K562 (cell line): ENCODE measurements around the gene HSPB6. TPM values are rescaled to one million over a fixed set of nuclear protein-coding genes. Genes with fewer than 3 reads are reported as not detected.

Source experiments
- ATAC-seq: fragments of 200-7000 bp; cut with Tn5 transposase; 3 replicates; pipeline ENCODE4 v1.9.1; 2020; ENCODE audit warnings: moderate library complexity
- BruUV-seq: library from RNA; stranded (reverse); fragments of 400-500 nt; replicated peaks from 2 replicates; lab custom pipeline; 2021; lab: Mats Ljungman, UMichigan
- CTCF ChIA-PET: fragments of 300-600 bp; formaldehyde crosslinking; extraction: SDS; loops from one replicate; lab custom pipeline; 2021; ENCODE audit warnings: low intra/inter-chr PET ratio; lab: Yijun Ruan, JAX
- POLR2A ChIA-PET: fragments of 300-600, 350-650 bp; sonication (Branson Sonifier 250); formaldehyde crosslinking; extraction: SDS; loops from one replicate; lab custom pipeline; 2021; ENCODE audit warnings: antibody characterized with exemption, inconsistent platforms; lab: Yijun Ruan, JAX
- DNase-seq, 4 experiments: peaks; one replicate each; pipeline versions ENCODE4 v3.0.0 to v3.0.0-alpha.2; 2011 to 2018; ENCODE audit warnings: low spot score in 3 of 4, mixed read lengths in 3 of 4; ENCODE audit errors: extremely low read depth in 1 of 4
- FAIRE-seq: peaks from 2 replicates; lab custom pipeline; 2011; peaks lifted over from hg19 to GRCh38; lab: Jason Lieb, UNC
- H2AFZ ChIP-seq: 2 replicates; pipeline ENCODE4 v1.6.0; 2011; ENCODE audit warnings: low read depth, low read length, control low read depth, inconsistent platforms
- H3K27ac ChIP-seq: fragments of 200-600 bp; 3 replicates; pipeline ENCODE4 v1.8.0; 2011; ENCODE audit warnings: low read depth, mild to moderate bottlenecking, control low read depth, inconsistent platforms, low read length, moderate library complexity, mixed read lengths; ENCODE audit errors: extremely low read depth
- H3K27me3 ChIP-seq, 2 experiments: fragments of 300-600 bp in 1 of 2; 2 replicates in 1 of 2; 3 replicates in 1 of 2; pipeline versions ENCODE4 v1.6.0 to v1.8.0; 2011; ENCODE audit warnings: inconsistent platforms in 2 of 2, low read length in 2 of 2, mild to moderate bottlenecking in 1 of 2, mixed read lengths in 1 of 2, moderate library complexity in 1 of 2; ENCODE audit not compliant: control insufficient read depth in 2 of 2, insufficient read depth in 2 of 2
- H3K36me3 ChIP-seq: fragments of 300-600 bp; 3 replicates; pipeline ENCODE4 v1.8.0; 2011; ENCODE audit warnings: mild to moderate bottlenecking, low read length, inconsistent platforms; ENCODE audit not compliant: control insufficient read depth, insufficient read depth
- H3K4me1 ChIP-seq, 2 experiments: fragments of 200-600 bp in 1 of 2; replicated peaks in 1 of 2; 2 replicates in 1 of 2; 3 replicates in 1 of 2; pipeline versions ENCODE4 v1.5.1 to v1.8.0; 2011; ENCODE audit warnings: inconsistent platforms in 2 of 2, low read length in 2 of 2, mild to moderate bottlenecking in 1 of 2, mixed read lengths in 1 of 2, moderate library complexity in 1 of 2; ENCODE audit not compliant: control insufficient read depth in 2 of 2, insufficient read depth in 2 of 2
- H3K4me2 ChIP-seq: 2 replicates; pipeline ENCODE4 v1.6.1; 2011; ENCODE audit warnings: low read length, control low read depth, inconsistent platforms, mixed read lengths; ENCODE audit not compliant: insufficient read depth
- H3K4me3 ChIP-seq: fragments of 200-600 bp; sonication (generic), shearing (Covaris generic); 2 replicates; pipeline ENCODE4 v1.5.1; 2016; ENCODE audit warnings: control low read depth, inconsistent platforms
- H3K79me2 ChIP-seq: fragments of 200-600 bp; 3 replicates; pipeline ENCODE4 v1.8.0; 2011; ENCODE audit warnings: low read length, inconsistent platforms; ENCODE audit not compliant: control insufficient read depth, insufficient read depth
- H3K9ac ChIP-seq, 2 experiments: 2 replicates each; pipeline versions ENCODE4 v1.6.0 to v1.6.1; 2011; ENCODE audit warnings: low read depth in 2 of 2, low read length in 2 of 2, control low read depth in 1 of 2, inconsistent platforms in 1 of 2, mild to moderate bottlenecking in 1 of 2, mixed read lengths in 1 of 2; ENCODE audit not compliant: insufficient read depth in 1 of 2
- H3K9me1 ChIP-seq: one replicate; pipeline ENCODE4 v1.6.0; 2011; ENCODE audit warnings: inconsistent platforms, mild to moderate bottlenecking, low read length, moderate library complexity; ENCODE audit not compliant: control insufficient read depth, insufficient read depth
- H3K9me3 ChIP-seq: replicated peaks from 2 replicates; pipeline ENCODE4 v1.5.1; 2011; ENCODE audit warnings: low read depth, low read length, inconsistent platforms; ENCODE audit not compliant: control insufficient read depth, insufficient read depth
- H4K20me1 ChIP-seq: replicated peaks from 2 replicates; pipeline ENCODE4 v1.6.1; 2011; ENCODE audit warnings: low read length, inconsistent platforms, mixed read lengths; ENCODE audit not compliant: control insufficient read depth, insufficient read depth
- CHAMP1 ChIP-seq: fragments of 450-650 bp; IDR thresholded peaks from 2 replicates; pipeline ENCODE4 v1.6.1; 2016; ENCODE audit warnings: mild to moderate bottlenecking
- RUNX1 ChIP-seq: sonication (generic); IDR thresholded peaks from 2 replicates; pipeline ENCODE4 v1.6.1; 2016; ENCODE audit warnings: antibody characterized with exemption, low read depth
- SOX6 ChIP-seq: fragments of 450-650 bp; IDR thresholded peaks from 2 replicates; pipeline ENCODE4 v1.6.1; 2014; ENCODE audit warnings: mild to moderate bottlenecking
- SPI1 ChIP-seq: IDR thresholded peaks from 2 replicates; pipeline ENCODE4 v1.6.1; 2011; ENCODE audit warnings: low read depth, low read length, control low read depth, borderline replicate concordance
- ZNF561 ChIP-seq: fragments of 450-650 bp; formaldehyde crosslinking; conservative IDR thresholded peaks from 2 replicates; pipeline ENCODE4 v1.4.0; 2020; ENCODE audit warnings: mild to moderate bottlenecking, moderate library complexity
- WGBS: fragments of 100-300 bp; shearing (Covaris generic); methylation state at CpG from one replicate; pipeline ENCODE4 v1.1.6; 2016; ENCODE audit warnings: low coverage, mixed read lengths; ENCODE audit not compliant: insufficient coverage; ENCODE audit errors: missing lambda C conversion rate; 5-methylcytosine and 5-hydroxymethylcytosine counted together
- in situ Hi-C: fragments of 300-500 bp; cut with MboI; formaldehyde crosslinking; loops from 4 replicates; pipeline ENCODE4 v1.15.0; 2018; ENCODE audit warnings: inconsistent platforms, mixed read lengths
- intact Hi-C: fragments of 100-400 bp; cut with micrococcal nuclease; formaldehyde crosslinking; loops from 2 replicates; pipeline ENCODE4 v1.14.2; 2022
- polyA plus RNA-seq, 8 experiments: library from polyadenylated mRNA; depleted of rRNA in 4 of 8; stranded (reverse) in 5 of 8; unstranded in 3 of 8; fragments of >200 nt; fragmentation: Nextera tagmentation in 2 of 8; fragmentation: Illumina TruSeq in 1 of 8; extraction: Ambion mirVana in 2 of 8; extraction: Trizol in 1 of 8; gene quantifications; 2 replicates each; pipeline versions ENCODE4 v1.2.1 to v1.2.3, GENCODE V29; 2011 to 2014; ENCODE audit warnings: inconsistent platforms in 1 of 8, missing spikeins in 1 of 8
- total RNA-seq, 7 experiments: library from RNA; depleted of rRNA in 6 of 7; stranded (reverse); fragments of >200 nt in 6 of 7; fragmentation: Illumina TruSeq in 2 of 7; extraction: Trizol in 2 of 7; gene quantifications; 2 replicates each; pipeline versions ENCODE4 v1.2.1 to v1.2.3, GENCODE V29; 2011 to 2021; ENCODE audit warnings: low replicate concordance in 1 of 7

HSPB6 gene
- total and polyA plus RNA-seq, 9 of the 15 experiments (the other 6 are each of a cell fraction or from before 2014, with no cell fraction given) = 0.55 TPM; not detected in 8

DNA sequence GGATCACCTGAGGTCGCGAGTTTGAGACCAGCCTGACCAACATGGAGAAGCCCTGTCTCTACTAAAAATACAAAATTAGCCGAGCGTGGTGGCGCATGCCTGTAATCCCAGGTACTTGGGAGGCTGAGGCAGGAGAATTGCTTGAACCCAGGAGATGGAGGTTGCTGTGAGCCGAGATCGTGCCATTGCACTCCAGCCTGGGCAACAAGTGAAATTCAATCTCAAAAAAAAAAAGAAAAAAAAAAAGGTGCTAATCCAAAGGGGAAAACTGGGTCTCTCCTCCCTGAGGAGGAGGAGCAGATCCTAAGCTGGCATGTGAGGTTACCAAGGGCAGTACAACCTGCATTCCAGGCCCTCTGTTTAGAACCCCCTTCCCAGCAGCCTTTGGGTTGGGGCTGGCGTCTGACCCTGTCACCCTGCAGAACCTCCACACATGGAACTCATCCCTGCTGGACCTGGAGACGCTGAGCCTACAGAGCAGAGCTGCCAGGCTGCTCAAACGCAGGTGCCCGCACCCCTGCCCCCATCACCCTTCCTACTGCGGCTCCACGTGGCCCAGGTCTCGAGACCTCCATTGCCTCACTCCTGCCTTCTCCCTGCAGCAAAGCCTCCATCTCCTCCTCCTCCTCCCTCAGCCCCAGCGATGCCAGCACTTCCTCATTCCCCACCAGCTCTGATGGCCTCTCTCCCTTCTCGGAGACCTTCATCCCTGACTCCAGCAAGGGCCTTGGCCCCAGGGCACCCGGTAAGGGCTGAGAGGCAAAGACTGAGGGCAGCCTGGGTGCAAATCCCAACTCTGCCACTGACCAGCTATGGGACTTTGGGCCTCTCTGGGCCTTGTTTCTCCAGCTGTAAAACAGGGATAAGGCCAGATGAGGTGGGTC is 7.8 kb upstream of the HSPB6 start:
- Histone ChIP-seq H4K20me1 (no peaks in the 10 kb centered on the region), H3K9me3 (no peaks in the 10 kb centered on the region; the same call in 1 of the 2 replicates), H3K4me2 (no peak overlapping the region), H3K27me3 (no peaks in the 10 kb centered on the region), H2AFZ (no peak overlapping the region), H3K4me3 (no peak overlapping the region), H3K79me2 (peaks cover 3% of the 10 kb centered on the region), H3K9me1 (no peaks in the 10 kb centered on the region), H3K9ac (0 out of 4 replicates have a peak overlapping the region, but pooled peaks of 1 of the 2 experiments have one; percentile 33), H3K4me1 (peaks cover 0 to 21% of the 10 kb centered on the region in 2 experiments; a peak in 2 of 5 replicates), H3K27ac (no peak overlapping the region), H3K36me3 (peaks cover 56% of the 10 kb centered on the region; the same call in 2 of the 3 replicates)
- no TSS peak for BruUV-seq
- POLR2A ChIA-PET = interaction anchor here (0.7 to 1.2 kb wide), 2 partner anchors 10 to 14 kb away, joined by 3 to 4 read pairs; no protein-coding TSS in a partner anchor
- DNase-seq (no peak), ATAC-seq (no peak), FAIRE-seq (no peak)
- TF ChIP-seq ZNF561 (CRISPR knock-in tag) (no peak), SOX6 (no peak), RUNX1 (no peak), CHAMP1 (no peak), SPI1 (peak; percentile 52; the same call in 1 of the 2 replicates)
- in situ Hi-C loops (no loop called here), intact Hi-C loops (no loop called here)
- CTCF ChIA-PET = no interaction called here
- 85% methylated on average over 15 of the region's 17 CpGs for WGBS
